Measurements from ENCODE around the gene PPFIBP1.

- no peak for TF ChIP-seq CTCF (IDR thresholded peaks at IDR 0.05)
- no peak for TF ChIP-seq POLR2A (IDR thresholded peaks at IDR 0.05)
Observed at GRCh38 chr12:27578689-27579372, 54.8 kb downstream of the PPFIBP1 start.
